HepG2 (cell line): Measurements from ENCODE around the gene SUCLG1. TPM values are rescaled to one million over a fixed set of nuclear protein-coding genes. Genes with fewer than 3 reads are reported as not detected.

ENCODE experiments used
- EP300 ChIP-seq, 3 experiments: sonication (generic) in 1 of 3; formaldehyde crosslinking in 1 of 3; IDR thresholded peaks; 2 replicates each; pipeline versions ENCODE4 v1.5.1 to v1.6.1; 2011 to 2020; ENCODE audit warnings: low read depth in 2 of 3, low read length in 2 of 3, borderline replicate concordance in 1 of 3, improper control_type of control experiment in 1 of 3, mild to moderate bottlenecking in 1 of 3, missing genetic modification reagents in 1 of 3, moderate library complexity in 1 of 3
- GMEB2 ChIP-seq: IDR thresholded peaks from 2 replicates; pipeline ENCODE4 v1.6.1; 2016; ENCODE audit warnings: missing biosample characterization, missing genetic modification reagents, low read depth
- IKZF4 ChIP-seq: sonication (generic); formaldehyde crosslinking; IDR thresholded peaks from 2 replicates; pipeline ENCODE4 v1.5.1; 2020; ENCODE audit warnings: borderline replicate concordance, mild to moderate bottlenecking, low read depth, missing genetic modification reagents; ENCODE audit errors: not compliant biosample characterization
- IKZF5 ChIP-seq: IDR thresholded peaks from 2 replicates; pipeline ENCODE4 v1.6.1; 2018; ENCODE audit warnings: missing genetic modification reagents, mild to moderate bottlenecking, missing compliant biosample characterization
- JARID2 ChIP-seq: sonication (generic); formaldehyde crosslinking; IDR thresholded peaks from 2 replicates; pipeline ENCODE4 v1.8.1; 2023; ENCODE audit warnings: missing genetic modification reagents, inconsistent platforms; ENCODE audit not compliant: insufficient replicate concordance
- MAX ChIP-seq: IDR thresholded peaks from 2 replicates; pipeline ENCODE4 v1.6.1; 2012; ENCODE audit warnings: inconsistent platforms
- MTERF4 ChIP-seq: sonication (generic); formaldehyde crosslinking; IDR thresholded peaks from 2 replicates; pipeline ENCODE4 v1.8.0; 2023; ENCODE audit warnings: mild to moderate bottlenecking, missing genetic modification reagents
- NFE2L2 ChIP-seq: fragments of 150-350 bp; IDR thresholded peaks from 2 replicates; pipeline ENCODE4 v1.6.1; 2014; ENCODE audit warnings: low read length
- POGK ChIP-seq: sonication (generic); formaldehyde crosslinking; conservative IDR thresholded peaks from 2 replicates; pipeline ENCODE4 v1.8.0; 2022; ENCODE audit warnings: mild to moderate bottlenecking, moderate library complexity, missing genetic modification reagents
- SCMH1 ChIP-seq: sonication (generic); formaldehyde crosslinking; IDR thresholded peaks from 2 replicates; pipeline ENCODE4 v1.9.0; 2021; ENCODE audit warnings: missing genetic modification reagents, mild to moderate bottlenecking, borderline replicate concordance
- SP2 ChIP-seq: sonication (generic); formaldehyde crosslinking; IDR thresholded peaks from 2 replicates; pipeline ENCODE4 v1.5.1; 2020; ENCODE audit warnings: mild to moderate bottlenecking, missing genetic modification reagents
- THAP8 ChIP-seq: sonication (generic); formaldehyde crosslinking; IDR thresholded peaks from 2 replicates; pipeline ENCODE4 v1.5.1; 2020; ENCODE audit warnings: missing genetic modification reagents, mild to moderate bottlenecking, borderline replicate concordance
- ZBTB3 ChIP-seq: sonication (generic); formaldehyde crosslinking; IDR thresholded peaks from 2 replicates; pipeline ENCODE4 v1.4.0; 2020; ENCODE audit warnings: low read depth, mild to moderate bottlenecking, moderate library complexity, missing genetic modification reagents, borderline replicate concordance
- ZFX ChIP-seq: sonication (generic); formaldehyde crosslinking; IDR thresholded peaks from 2 replicates; pipeline ENCODE4 v1.4.0; 2020; ENCODE audit warnings: mild to moderate bottlenecking, low read depth, missing genetic modification reagents, moderate library complexity
- ZNF264 ChIP-seq: sonication (generic); formaldehyde crosslinking; IDR thresholded peaks from 2 replicates; pipeline ENCODE4 v1.4.0; 2020; ENCODE audit warnings: missing genetic modification reagents
- ZNF382 ChIP-seq: sonication (generic); formaldehyde crosslinking; IDR thresholded peaks from 2 replicates; pipeline ENCODE4 v1.5.0; 2020; ENCODE audit warnings: missing genetic modification reagents, mild to moderate bottlenecking, borderline replicate concordance
- ZNF512 ChIP-seq: sonication (generic); formaldehyde crosslinking; IDR thresholded peaks from 2 replicates; pipeline ENCODE4 v1.4.0; 2020; ENCODE audit warnings: mild to moderate bottlenecking, missing genetic modification reagents
- polyA plus RNA-seq, 8 experiments: library from polyadenylated mRNA; depleted of rRNA in 3 of 8; stranded (reverse) in 7 of 8; unstranded in 1 of 8; fragments of >200 nt; fragmentation: Illumina TruSeq in 4 of 8; extraction: Trizol in 4 of 8; gene quantifications; 2 replicates each; pipeline versions ENCODE4 v1.2.1 to v1.2.3, GENCODE V29; 2011 to 2016; ENCODE audit warnings: low read depth in 4 of 8, missing spikeins in 1 of 8, mixed read lengths in 1 of 8; ENCODE audit not compliant: insufficient read depth in 1 of 8
- total RNA-seq, 5 experiments: library from RNA; depleted of rRNA; stranded (reverse); fragments of >200 nt; fragmentation: Illumina TruSeq; extraction: Trizol; gene quantifications; 2 replicates each; pipeline ENCODE4 v1.2.3, GENCODE V29; 2016; ENCODE audit warnings: low read depth in 1 of 5

Gene SUCLG1
- total and polyA plus RNA-seq, 2 of the 13 experiments (the other 11 are each of a cell fraction or from before 2014, with no cell fraction given) = 58.7 to 121 TPM

- TF ChIP-seq JARID2 (CRISPR knock-in tag) (no peak), NFE2L2 (no peak), THAP8 (CRISPR knock-in tag) (peak; percentile 62; the same call in 1 of the 2 replicates), MAX (peak; percentile 81), SCMH1 (CRISPR knock-in tag) (no peak), ZFX (CRISPR knock-in tag) (peak; percentile 96), ZNF264 (no peak; the same call in none of the 2 replicates), EP300 (IDR thresholded peaks at IDR 0.05; ENCODE audit: low read depth in 2 of 2, low read length in 2 of 2) (no peak), EP300 (CRISPR knock-in tag; IDR thresholded peaks at IDR 0.05; ENCODE audit: borderline replicate concordance) (no peak), ZNF382 (CRISPR knock-in tag) (no peak), POGK (CRISPR knock-in tag) (0 out of 2 replicates have a peak, but pooled peaks have one; percentile 47), ZNF512 (CRISPR knock-in tag) (no peak), ZBTB3 (CRISPR knock-in tag) (no peak; the same call in 1 of the 2 replicates), SP2 (CRISPR knock-in tag) (no peak), IKZF4 (CRISPR knock-in tag) (peak; percentile 38), MTERF4 (CRISPR knock-in tag) (no peak), GMEB2 (CRISPR knock-in tag) (peak; percentile 53), IKZF5 (CRISPR knock-in tag) (no peak; the same call in 1 of the 2 replicates)
These were observed at the start of gene SUCLG1 (continued) for GRCh38 chr2:84459018-84459943.
